Measurements from ENCODE around the gene PCNX2.

Gene PCNX2

DNA sequence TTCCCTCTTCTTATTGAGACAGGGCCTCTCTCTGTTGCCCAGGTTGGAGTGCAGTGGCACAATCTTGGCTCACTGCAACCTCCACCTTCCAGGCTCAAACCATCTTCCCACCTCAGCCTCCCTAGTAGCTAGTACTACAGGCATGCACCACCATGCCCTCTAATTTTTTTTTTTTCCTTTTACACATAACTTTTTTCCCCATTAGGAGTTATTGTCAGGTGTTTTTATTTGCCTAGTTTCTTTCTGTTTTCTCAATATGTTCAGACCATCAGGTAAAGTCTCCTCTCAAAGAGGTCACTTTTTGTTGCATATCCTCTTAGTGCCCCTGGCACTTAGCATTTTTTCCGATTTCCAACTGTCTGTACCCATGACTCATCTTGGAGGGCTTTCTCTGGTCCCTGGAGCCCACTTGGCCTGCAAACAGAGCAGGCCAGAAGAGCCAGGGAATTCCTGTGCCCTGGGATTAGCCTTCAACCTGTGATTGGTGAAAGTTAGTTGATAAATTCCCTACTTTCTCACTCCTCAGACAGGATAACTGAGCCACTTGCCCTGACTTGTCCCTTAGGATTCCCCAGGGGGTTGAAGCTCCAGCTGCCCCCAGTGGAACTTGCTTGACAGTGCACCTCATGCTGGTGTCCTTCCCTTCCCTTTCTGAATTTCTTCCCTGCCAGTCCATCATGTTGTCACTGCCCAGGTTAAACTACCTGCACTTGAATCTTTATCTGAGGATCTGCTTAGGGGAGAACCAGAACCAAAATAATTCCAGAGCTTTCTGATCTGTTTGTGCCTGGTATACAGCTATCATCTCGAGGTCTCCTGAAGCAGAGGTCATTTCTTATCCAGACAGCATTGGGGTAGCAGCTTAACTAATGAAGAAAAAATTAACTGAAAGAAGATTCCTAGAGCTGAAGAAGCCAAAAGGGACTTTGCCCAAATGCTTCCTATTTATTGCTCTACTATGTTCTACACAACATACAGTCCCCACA lies 342.7 kb downstream of the PCNX2 start:
- DNase-seq, result peak; percentile 29

DNA sequence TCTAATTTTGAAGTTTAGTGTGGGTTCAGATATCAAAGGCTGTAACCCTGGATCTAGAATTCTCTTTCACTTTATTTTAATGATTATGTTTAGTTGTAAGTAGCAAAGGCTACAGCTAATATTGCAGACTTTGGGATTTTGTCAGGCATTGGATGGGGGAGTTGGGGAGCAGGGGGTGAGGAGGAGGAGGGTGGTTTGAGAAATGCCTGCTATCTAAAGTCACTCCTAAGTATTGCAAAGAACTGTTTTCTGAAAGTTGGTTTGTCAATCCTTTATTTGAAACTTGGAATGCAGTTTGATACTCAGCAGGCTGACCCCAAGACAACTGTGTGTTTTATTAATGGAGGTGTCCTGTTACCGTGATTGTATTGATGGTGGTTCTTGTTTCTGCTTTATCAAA lies 343.9 kb downstream of the PCNX2 start:
- DNase-seq, result no peak

DNA sequence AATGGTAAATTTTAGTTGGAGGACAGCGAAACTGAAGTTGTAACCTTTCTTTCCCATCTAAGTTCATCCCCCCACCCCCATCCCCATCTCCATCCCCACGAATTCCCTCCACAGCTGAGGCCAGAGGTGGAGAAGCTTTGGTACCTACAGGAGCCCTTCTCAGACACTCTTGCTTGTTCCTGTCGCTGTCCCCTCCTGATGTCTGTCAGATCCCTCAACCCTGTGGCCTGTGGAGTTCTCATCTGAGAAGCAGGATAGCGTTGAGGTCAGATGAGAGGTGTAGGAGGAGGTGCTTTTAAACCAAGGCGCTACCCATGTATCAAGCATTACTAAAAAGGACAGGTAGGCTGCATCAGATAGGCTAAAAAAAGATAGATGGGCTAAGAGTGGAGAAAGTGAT lies 344.3 kb downstream of the PCNX2 start:
- peak; percentile 12 for DNase-seq

DNA sequence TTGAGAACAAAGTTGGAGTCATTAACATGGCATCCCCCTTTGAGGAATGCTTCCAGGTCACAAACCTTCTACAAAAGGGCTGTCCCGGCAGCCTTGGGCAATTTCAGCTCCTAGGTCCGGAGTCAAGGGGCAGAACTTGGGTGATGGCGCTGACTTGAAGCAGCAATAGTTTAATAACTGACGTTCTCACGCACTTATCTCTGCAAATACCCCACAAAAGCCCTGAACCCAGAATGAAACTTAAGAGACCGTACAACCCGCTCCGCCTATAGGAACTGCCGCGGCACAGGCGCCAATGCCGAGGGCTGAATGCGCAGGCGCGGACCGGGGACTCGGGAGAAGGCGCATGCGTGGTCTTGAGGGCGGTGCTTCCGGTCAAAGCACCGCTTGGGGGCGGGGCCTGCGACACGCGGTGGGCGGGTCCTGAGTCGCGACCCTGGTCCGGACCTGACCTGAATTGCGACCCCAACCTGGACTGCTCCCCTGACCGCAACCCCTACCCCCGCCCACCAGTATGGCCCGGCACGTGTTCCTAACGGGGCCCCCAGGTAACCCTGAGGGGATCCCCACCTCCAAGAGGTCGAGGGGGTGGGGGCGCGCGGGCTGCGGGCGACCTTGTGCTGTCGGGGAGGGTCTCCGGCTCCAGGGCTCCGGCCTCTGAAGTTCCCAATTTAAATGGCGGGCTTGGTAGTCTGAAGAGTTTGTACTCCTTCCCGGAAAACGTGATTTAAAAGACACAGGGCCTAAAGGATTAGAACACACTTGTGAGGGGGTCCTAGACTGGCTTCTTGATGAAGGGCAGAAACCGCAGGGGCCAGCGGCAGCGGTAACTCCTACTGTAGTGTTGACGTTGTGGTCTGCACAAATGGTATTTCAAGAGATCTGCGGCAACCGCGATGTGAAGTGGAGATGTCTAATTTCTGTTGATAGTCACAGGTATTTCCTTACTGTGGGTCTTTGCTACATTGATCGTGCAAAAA lies 345.0 kb downstream of the PCNX2 start, which contains the start of gene NTPCR:
NTPCR (plus strand) TSS at position 415 of the 980 bp plus-strand sequence; CDS start at position 515, 100 bp downstream.
- DNase-seq, result peak; percentile 89

DNA sequence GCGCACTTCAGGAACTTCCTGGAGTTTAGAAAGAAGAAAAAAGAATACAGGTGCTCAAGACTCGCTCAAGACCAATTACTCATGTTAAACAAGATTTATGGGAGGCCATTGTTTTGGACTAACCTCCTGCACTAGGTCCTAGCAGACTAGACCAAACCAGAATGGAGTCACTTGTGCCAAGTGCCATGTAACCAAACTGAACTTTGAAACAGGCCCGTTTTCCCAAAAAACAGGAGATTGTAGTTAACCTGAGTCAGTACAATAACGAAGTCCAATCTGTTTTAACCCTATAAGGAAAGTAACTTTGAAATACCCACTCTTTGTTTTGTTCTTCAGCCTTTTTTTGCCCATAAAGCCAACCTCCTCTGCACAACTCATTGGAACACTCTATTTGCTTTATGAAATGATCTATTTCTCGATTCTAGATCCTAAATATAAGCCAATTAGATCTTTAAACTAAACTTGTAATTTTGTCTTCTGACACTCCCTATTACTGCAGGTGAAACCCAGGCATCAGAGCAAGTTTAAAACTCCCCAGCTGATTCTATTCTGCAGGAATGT lies 345.8 kb downstream of the PCNX2 start:
- DNase-seq, result no peak

DNA sequence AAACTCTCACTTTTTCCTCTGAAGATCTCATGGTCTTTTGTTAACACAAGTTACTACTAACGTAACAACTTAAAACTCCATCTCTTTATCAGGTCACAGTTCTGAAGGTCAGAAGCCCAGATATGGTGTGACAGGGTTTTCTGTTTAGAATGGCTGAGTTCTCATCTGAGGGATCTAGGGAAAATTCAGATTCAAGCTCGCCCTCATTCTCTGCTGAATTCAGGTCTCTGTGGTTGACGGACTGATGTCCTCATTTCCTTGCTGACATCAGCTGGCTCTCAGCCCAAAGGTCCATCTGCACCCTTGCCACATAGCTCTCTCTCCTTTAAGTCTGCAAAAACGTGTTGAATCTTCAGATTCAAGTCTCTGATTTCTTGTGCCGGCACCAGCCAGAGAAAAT lies 351.2 kb downstream of the PCNX2 start:
- no peak for DNase-seq

DNA sequence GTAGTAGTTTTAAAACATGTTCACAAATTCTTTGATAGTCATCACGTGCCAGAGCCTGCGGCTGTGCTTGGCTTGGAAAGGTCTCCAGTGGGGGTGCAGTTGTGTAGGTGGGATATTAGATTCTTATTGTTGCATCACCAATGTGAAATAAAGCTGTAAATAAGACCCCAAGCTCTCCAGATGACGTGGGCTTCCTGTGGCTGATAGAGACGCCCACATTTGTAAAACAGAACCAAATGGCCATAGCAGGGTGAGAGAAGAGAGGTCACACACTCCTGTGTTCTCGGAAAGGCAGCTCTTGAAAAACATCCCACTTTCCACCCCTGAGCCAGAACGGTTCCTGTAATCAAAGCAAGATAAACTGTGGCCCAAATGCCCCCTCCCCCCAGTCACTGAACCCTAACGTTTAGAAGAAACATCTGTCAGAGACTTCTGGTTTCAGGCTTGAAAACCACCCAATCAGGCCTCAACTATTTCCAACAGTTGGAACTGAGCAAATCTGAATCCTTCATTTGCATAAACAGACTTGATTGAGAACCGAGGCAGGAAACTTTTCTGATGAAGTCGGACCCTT lies 351.8 kb downstream of the PCNX2 start:
- DNase-seq, result no peak

DNA sequence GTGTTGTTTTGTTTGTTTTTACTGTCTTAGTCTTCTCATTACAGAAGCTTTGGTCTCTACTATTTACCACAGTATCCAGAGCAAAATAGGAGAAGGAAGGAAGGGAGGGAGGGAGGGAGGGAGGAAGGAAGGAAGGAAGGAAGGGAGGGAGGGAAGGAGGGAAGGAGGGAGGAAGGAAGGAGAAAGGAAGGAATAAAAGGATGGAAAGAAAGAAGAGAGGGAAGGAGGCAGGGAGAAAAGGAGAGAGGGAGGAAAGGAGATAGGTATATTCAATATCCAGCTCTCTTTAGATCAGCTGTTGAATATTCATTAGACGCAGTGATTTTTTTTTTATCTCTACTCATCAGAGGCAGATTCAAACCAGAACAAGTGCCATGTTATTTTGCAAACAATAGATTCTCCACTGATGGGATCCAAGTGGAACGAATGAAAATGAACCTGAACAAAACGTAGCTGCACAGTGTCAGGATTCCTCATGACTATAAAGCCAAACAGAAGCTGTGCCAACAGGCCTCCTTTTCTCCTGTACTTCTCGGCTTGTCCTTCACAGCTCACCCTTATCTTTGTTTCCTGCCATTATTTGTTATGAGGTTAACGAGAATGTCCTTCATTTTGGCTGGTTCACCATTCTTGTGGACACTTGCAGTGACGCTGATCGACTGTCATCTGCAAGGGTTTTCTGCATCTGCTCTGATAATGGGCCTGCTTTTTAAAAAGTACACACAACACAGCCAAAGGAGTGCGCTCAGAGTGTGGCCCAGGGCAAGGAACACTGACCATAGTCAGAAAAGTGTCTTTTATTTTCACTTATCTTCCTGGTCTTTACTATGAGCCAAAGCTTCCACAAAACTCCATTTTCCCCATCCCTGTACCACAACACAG lies 352.9 kb downstream of the PCNX2 start:
- DNase-seq, result no peak

DNA sequence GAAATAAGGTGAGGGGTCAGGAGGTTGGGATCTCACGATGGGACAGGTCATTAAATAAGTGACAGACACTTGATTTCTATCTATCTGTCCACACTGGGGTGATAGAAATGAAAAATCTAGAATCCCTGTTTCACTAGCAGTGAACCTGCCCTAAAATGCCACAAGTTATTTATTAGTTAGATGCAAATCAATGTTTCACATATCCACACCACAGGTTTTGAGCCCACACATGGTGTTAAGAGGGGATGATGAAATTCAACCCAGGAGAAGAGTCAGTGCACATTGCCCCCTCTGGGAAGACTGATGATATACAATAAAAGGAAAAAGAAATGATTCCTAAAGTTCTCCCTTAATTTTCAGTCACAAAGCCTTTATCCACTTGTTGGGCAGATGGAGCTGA lies 355.3 kb downstream of the PCNX2 start:
- DNase-seq, result no peak

DNA sequence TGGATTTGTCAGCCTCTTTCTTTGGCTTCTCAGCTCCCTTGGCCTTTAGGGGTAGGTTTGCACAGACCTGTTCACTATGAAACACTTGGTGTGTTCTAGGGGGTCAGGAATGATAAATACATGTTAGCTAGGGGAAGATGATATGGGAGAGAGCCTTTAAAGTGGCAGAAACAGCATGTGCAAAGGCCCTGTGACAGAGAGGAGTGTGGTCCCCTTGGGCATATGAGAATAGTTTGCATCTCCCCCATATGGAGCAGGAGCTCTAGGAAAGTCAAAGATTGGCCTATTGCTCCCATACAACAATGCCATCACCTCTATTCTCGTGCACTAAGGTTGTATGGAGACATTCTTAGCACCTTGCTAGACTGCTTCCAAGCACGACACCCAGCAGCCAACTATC lies 355.8 kb downstream of the PCNX2 start:
- DNase-seq, result no peak

DNA sequence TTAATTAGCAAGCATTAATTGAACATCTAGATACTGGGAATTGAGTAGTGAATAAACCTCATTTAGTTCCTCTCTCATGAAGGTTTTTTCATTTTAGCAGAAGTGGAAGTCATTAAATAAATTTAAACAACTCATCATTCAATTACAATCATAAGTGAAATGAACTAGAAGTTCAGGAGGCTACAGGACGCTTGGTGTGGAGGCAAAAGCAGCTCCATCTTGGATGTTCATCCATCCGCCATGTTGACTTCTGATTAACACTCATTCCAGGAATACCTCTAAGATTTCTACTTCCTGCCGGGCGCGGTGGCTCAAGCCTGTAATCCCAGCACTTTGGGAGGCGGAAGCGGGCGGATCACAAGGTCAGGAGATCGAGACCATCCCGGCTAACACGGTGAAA lies 356.6 kb downstream of the PCNX2 start:
- no peak for DNase-seq

DNA sequence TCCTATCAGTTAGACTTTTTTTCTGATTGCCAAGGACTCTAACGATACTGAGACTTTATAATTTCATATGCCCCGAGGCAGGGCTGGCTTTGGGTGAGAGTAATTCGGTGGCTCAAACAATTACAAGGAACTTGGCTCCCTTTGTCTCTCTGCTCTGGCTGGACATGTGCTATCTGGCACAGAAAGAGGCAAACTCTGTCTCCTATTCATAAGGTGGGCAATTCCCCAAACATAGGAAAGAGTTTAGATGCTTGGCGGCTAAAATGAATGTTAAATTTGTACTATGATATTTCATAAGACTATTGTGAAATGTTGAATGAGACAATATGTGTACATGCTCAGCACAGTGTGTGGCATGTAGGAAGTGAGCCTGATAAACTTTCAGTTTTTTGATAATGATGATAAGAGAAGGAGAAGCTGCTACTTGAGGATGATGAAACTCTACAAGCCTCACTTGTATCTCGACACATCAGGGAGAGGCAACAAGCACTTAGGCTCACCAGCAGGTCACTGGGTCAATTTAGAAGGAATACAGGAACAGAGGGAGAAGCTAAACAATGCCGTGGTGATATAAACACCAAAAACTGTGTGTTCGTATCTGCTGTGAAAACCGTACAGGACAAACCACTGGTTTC lies 357.7 kb downstream of the PCNX2 start:
- no peak for DNase-seq

DNA sequence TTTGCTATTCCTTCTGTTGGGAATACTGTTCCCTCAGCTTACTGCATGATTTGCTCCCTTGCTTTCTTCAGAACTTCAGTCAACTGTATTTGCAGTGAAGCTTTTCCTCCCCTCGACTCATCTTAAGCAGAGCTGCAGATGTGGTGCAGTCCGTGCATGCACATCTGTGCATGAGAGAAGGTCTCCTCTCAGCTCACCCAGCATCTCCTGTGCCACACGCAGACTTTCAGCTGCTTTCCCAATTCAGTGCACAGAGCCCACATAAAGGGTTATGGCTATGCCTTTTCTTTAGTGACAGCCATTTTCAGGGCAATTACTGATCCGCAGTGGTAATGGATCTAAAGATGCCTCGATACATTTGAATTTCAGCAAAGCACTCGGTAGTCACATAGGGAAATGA lies 358.6 kb downstream of the PCNX2 start:
- no peak for DNase-seq
